Cardiac muscle cell (in vitro differentiated cells and primary cell): ENCODE results near the gene HSPA12B. TPM values are rescaled to one million over a fixed set of nuclear protein-coding genes. Genes with fewer than 3 reads are reported as not detected.
A peak's percentile ranks its signal among the peaks of the same experiment; 100 is the strongest.
"Not testable (repeated sequence)": the region's sequence is repeated elsewhere in the genome, so short reads cannot be mapped to it uniquely, and the experiment has no call there.

ENCODE experiments used
- DNase-seq, 2 donors: peaks; one replicate each; pipeline versions ENCODE4 v3.0.0 to v3.0.0-alpha.2; 2010 to 2017; ENCODE audit warnings: low read depth in 1 of 2, low spot score in 1 of 2
- H3K27ac ChIP-seq: fragments of 200-600 bp; sonication (generic); 2 replicates; pipeline ENCODE4 v1.5.1; 2016
- H3K27me3 ChIP-seq: fragments of 200-600 bp; sonication (generic); 2 replicates; pipeline ENCODE4 v1.6.0; 2016; ENCODE audit warnings: control low read depth
- H3K36me3 ChIP-seq: fragments of 200-600 bp; sonication (generic); 2 replicates; pipeline ENCODE4 v1.5.1; 2016; ENCODE audit warnings: control low read depth
- H3K4me1 ChIP-seq: fragments of 200-600 bp; sonication (generic); 2 replicates; pipeline ENCODE4 v1.8.1; 2017; ENCODE audit warnings: low read depth, mild to moderate bottlenecking, mixed run types
- H3K4me3 ChIP-seq: fragments of 200-600 bp; sonication (generic); 2 replicates; pipeline ENCODE4 v1.5.1; 2016; ENCODE audit warnings: mild to moderate bottlenecking
- H3K9me3 ChIP-seq: fragments of 200-600 bp; sonication (generic); 2 replicates; pipeline ENCODE4 v1.5.1; 2017; ENCODE audit warnings: low read depth, mild to moderate bottlenecking, control low read depth
- CTCF ChIP-seq: IDR thresholded peaks from 2 replicates; pipeline ENCODE4 v1.5.1; 2012; ENCODE audit warnings: low read depth, mild to moderate bottlenecking, low read length
- polyA plus RNA-seq: library from polyadenylated mRNA; unstranded; fragments of >200 nt; fragmentation: Nextera tagmentation; extraction: Ambion mirVana; gene quantifications from 2 replicates; pipeline ENCODE4 v1.2.1, GENCODE V29; 2016
- total RNA-seq: library from RNA; depleted of rRNA; stranded (reverse); fragments of >200 nt; gene quantifications from 2 replicates; pipeline ENCODE4 v1.2.3, GENCODE V29; 2016

HSPA12B gene
- total and polyA plus RNA-seq, 2 experiments from 2014 or later: 0.92 TPM; not detected in 1

- Histone ChIP-seq H3K27ac (no peak overlapping the region), H3K4me1 (peaks cover 5% of the 10 kb centered on the region), H3K27me3 (peaks cover 4% of the 10 kb centered on the region), H3K9me3 (no peaks in the 10 kb centered on the region), H3K4me3 (peak overlapping the region; percentile 47), H3K36me3 (no peaks in the 10 kb centered on the region)
- TF ChIP-seq CTCF: peak; percentile 4
- DNase-seq: no peak
These were observed 53.0 kb downstream of the HSPA12B start for GRCh38 chr20:3785240-3786125.

GRCh38 chr20:3786126-3786484 lies 53.6 kb downstream of the HSPA12B start:
- Histone ChIP-seq H3K9me3 (no peaks in the 10 kb centered on the region), H3K4me3 (peak overlapping the region; percentile 47), H3K36me3 (no peaks in the 10 kb centered on the region), H3K27ac (no peak overlapping the region), H3K27me3 (peaks cover 4% of the 10 kb centered on the region), H3K4me1 (peaks cover 5% of the 10 kb centered on the region)
- TF ChIP-seq CTCF: no peak
- peak; percentile 60 to 68 for DNase-seq

GRCh38 chr20:3786665-3787323 lies 54.3 kb downstream of the HSPA12B start, which contains the start of gene CENPB:
TSS of gene CENPB (minus strand) at chr20:3786740. CDS start at chr20:3786483, 257 bp downstream.
- H3K27me3 ChIP-seq: peaks cover 4% of the 10 kb centered on the region
- H3K4me3 ChIP-seq: peak within 1 kb of the TSS; percentile 47
- peak; percentile 89 to 93 for DNase-seq
- peaks cover 5% of the 10 kb centered on the region for H3K4me1 ChIP-seq
- TF ChIP-seq CTCF: peak; percentile 57
- H3K27ac ChIP-seq: no peak within 1 kb of the TSS
- no peaks in the 10 kb centered on the region for H3K36me3 ChIP-seq
- no peaks in the 10 kb centered on the region for H3K9me3 ChIP-seq

- TF ChIP-seq CTCF: no peak
- Histone ChIP-seq H3K4me3 (peak overlapping the region; percentile 32), H3K27ac (no peak overlapping the region), H3K4me1 (peaks cover 5% of the 10 kb centered on the region), H3K36me3 (no peaks in the 10 kb centered on the region), H3K27me3 (peaks cover 4% of the 10 kb centered on the region), H3K9me3 (no peaks in the 10 kb centered on the region)
- no peak for DNase-seq
These were observed 55.0 kb downstream of the HSPA12B start for GRCh38 chr20:3787324-3788014.

- H3K4me1 ChIP-seq: peaks cover 5% of the 10 kb centered on the region
These were observed 56.2 kb downstream of the HSPA12B start for GRCh38 chr20:3788685-3789155.

GRCh38 chr20:3789201-3789600 lies 56.7 kb downstream of the HSPA12B start:
- DNase-seq, H3K9me3 ChIP-seq, H3K27ac ChIP-seq, H3K27me3 ChIP-seq, H3K4me1 ChIP-seq, H3K36me3 ChIP-seq, H3K4me3 ChIP-seq: not testable (repeated sequence)

More at GRCh38 chr20:3788685-3789155, 56.2 kb downstream of the HSPA12B start:
- no peaks in the 10 kb centered on the region for H3K9me3 ChIP-seq
- DNase-seq: no peak
- no peak for TF ChIP-seq CTCF
- H3K4me3 ChIP-seq: no peak overlapping the region
- H3K36me3 ChIP-seq: no peaks in the 10 kb centered on the region
- peaks cover 4% of the 10 kb centered on the region for H3K27me3 ChIP-seq
- no peak overlapping the region for H3K27ac ChIP-seq

- H3K9me3 ChIP-seq, DNase-seq, H3K4me3 ChIP-seq, H3K27me3 ChIP-seq, H3K27ac ChIP-seq, H3K4me1 ChIP-seq, H3K36me3 ChIP-seq: not testable (repeated sequence)
These were observed 61.7 kb downstream of the HSPA12B start for GRCh38 chr20:3794168-3794567.
